Bronchial epithelial cell (primary cell): Measurements from ENCODE around the gene SPAG16. TPM values are rescaled to one million over a fixed set of nuclear protein-coding genes. Genes with fewer than 3 reads are reported as not detected.
A peak's percentile ranks its signal among the peaks of the same experiment; 100 is the strongest.

Experiments used
- DNase-seq: peaks from one replicate; pipeline ENCODE4 v3.0.0-alpha.2; 2010; ENCODE audit warnings: low read depth
- FAIRE-seq: peaks from 2 replicates; lab custom pipeline; 2011; peaks lifted over from hg19 to GRCh38; lab: Jason Lieb, UNC
- H3K27me3 ChIP-seq: 2 replicates; pipeline ENCODE4 v1.5.1; 2011; ENCODE audit warnings: low read length; ENCODE audit not compliant: control insufficient read depth, insufficient read depth
- H3K36me3 ChIP-seq: 2 replicates; pipeline ENCODE4 v1.5.1; 2011; ENCODE audit warnings: low read length; ENCODE audit not compliant: control insufficient read depth, insufficient read depth
- H3K4me3 ChIP-seq: 2 replicates; pipeline ENCODE4 v1.5.1; 2011; ENCODE audit warnings: mild to moderate bottlenecking, low read depth, low read length, control low read depth
- total RNA-seq: library from RNA; depleted of rRNA; stranded (reverse); fragments of >200 nt; gene quantifications from 2 replicates; pipeline ENCODE4 v1.2.1, GENCODE V29; 2014
- TF ChIP-seq, protein P1 (sequence below): IDR thresholded peaks from 2 replicates; pipeline ENCODE4 v1.5.1; 2011; ENCODE audit warnings: mild to moderate bottlenecking, moderate library complexity, low read length, control low read depth, inconsistent platforms; ENCODE audit not compliant: insufficient read depth, severe bottlenecking

SPAG16 gene
- total RNA-seq, 1 donor from 2014 or later = 10.8 TPM

DNA sequence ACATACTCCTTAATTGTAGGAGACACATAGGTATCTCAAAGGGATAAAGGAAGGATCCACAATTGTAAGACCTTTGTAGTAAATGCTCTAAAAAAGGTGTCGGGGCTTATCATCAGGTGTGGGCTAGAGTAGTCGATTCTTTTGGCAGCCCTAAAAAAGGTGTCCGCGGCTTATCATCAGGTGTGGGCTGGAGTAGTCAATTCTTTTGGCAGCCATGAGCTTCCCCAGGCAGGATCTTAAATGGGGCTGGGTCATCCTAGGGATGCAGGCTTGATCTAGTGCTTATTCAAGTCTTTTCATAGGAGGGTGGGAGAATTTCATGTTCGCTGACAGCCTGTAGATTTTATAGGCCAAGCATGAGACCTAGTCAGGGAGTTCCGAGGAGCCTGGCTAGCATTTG is 720.2 kb downstream of the SPAG16 start:
- Histone ChIP-seq H3K36me3 (no peaks in the 10 kb centered on the region), H3K4me3 (no peak overlapping the region), H3K27me3 (no peaks in the 10 kb centered on the region)
- TF ChIP-seq, protein P1, sequence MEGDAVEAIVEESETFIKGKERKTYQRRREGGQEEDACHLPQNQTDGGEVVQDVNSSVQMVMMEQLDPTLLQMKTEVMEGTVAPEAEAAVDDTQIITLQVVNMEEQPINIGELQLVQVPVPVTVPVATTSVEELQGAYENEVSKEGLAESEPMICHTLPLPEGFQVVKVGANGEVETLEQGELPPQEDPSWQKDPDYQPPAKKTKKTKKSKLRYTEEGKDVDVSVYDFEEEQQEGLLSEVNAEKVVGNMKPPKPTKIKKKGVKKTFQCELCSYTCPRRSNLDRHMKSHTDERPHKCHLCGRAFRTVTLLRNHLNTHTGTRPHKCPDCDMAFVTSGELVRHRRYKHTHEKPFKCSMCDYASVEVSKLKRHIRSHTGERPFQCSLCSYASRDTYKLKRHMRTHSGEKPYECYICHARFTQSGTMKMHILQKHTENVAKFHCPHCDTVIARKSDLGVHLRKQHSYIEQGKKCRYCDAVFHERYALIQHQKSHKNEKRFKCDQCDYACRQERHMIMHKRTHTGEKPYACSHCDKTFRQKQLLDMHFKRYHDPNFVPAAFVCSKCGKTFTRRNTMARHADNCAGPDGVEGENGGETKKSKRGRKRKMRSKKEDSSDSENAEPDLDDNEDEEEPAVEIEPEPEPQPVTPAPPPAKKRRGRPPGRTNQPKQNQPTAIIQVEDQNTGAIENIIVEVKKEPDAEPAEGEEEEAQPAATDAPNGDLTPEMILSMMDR = no peak
- FAIRE-seq (no peak), DNase-seq (no peak)

DNA sequence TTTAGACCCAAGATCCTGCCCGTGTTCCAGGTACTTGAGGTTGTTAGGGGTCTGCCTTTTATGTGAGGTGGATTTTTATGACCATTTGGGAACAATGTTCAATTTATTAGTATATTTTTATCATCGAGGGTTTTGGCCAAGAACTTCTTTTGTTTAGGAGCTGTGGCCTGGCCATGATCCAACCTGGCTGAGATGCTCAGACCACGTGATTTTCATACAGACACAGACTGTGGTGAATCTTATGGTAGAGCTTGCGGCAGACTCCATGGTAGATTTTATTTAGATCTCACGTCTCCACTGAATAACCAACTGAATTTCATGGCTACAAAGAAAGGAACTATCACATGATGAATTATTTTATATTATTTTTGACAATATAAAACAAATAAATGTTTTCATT is 721.1 kb downstream of the SPAG16 start:
- H3K36me3 ChIP-seq = no peaks in the 10 kb centered on the region
- no peak for DNase-seq
- no peak overlapping the region for H3K4me3 ChIP-seq
- H3K27me3 ChIP-seq = no peaks in the 10 kb centered on the region
- TF ChIP-seq, protein P1 = no peak
- no peak for FAIRE-seq

DNA sequence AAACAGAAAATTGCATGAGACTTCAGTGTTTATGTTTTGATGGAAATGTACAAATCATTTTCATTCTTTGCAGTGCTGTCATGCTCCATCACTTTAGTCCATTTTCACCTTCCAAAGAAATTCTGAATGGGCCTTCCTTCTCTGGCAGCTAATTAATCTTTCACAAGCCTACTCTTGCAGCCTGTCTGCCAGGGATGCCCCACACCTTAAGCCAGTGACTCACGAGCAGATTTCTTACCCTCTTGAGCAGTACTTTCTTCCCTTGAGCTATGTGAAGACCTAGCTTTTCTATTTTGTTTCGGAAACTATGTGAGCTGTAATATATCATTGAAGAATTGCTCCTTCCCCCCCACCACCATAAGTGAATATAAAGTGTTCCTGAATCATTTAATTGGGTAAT is 722.3 kb downstream of the SPAG16 start:
- no peak for FAIRE-seq
- Histone ChIP-seq H3K36me3 (no peaks in the 10 kb centered on the region), H3K4me3 (no peak overlapping the region), H3K27me3 (no peaks in the 10 kb centered on the region)
- DNase-seq = peak; percentile 73
- TF ChIP-seq, protein P1 = no peak

DNA sequence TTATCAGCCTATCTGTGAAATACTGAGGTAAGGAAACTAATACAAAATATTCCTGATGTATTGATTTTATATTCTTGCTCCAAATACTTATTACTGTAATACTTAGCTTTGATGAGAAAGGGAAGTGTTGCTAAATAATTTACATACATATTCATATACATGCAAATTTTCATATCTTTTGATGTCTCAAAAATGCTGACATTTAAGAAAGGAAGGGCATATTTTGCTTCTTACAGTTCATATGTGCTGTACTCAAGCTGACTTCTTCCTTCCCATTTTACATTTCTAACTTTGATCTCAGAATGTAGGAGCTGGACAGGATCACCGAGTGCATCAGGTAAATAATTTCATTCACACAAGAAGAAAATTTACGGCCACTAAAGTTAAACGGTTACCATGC is 727.4 kb downstream of the SPAG16 start:
- H3K36me3 ChIP-seq = no peaks in the 10 kb centered on the region
- no peak for DNase-seq
- TF ChIP-seq, protein P1 = no peak
- FAIRE-seq = no peak
- no peaks in the 10 kb centered on the region for H3K27me3 ChIP-seq
- no peak overlapping the region for H3K4me3 ChIP-seq

DNA sequence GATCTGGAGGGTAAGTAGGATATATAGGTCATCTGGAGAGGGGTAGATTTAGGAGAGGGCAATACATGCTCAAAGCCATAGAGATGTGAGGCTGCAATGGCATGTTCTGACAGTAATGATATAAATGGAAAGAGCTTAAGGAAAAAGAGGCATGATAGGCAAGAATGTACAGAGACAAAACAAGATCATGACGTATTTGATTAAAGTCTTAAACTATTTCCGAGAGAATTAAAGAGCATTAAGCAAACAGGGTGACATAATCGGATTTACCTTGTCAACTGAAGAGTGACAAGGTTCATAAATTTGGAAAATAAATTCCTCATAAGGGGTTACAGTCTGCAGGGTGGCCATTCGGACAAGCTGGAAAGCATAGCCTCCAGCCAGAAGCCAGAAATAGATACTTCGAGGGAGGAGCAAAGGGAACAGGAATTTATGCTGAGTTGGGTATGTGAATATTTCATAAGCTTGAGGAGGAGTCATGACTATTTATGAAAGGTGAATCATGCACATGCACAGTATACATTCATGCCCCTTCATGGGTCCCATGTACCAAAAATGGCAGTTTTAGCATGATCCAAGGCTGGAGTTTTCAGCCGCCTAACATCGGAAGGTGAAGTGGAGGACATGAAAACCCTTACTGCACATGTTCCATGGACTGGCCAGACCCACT is 730.4 kb downstream of the SPAG16 start:
- no peak overlapping the region for H3K4me3 ChIP-seq
- no peaks in the 10 kb centered on the region for H3K27me3 ChIP-seq
- no peaks in the 10 kb centered on the region for H3K36me3 ChIP-seq
- DNase-seq (peak; percentile 33), FAIRE-seq (no peak)
- TF ChIP-seq, protein P1 = no peak
